ENCODE measurements around the gene ID1. TPM values are rescaled to one million over a fixed set of nuclear protein-coding genes. Genes with fewer than 3 reads are reported as not detected.
A peak's percentile ranks its signal among the peaks of the same experiment; 100 is the strongest.

The ID1 gene
- total RNA-seq, 1 donor: 82.5 TPM

- DNase-seq (ENCODE audit: insufficient read length, low spot score, missing footprints): peak; percentile 76
- H3K36me3 ChIP-seq (ENCODE audit: insufficient read depth, low read length): no peaks in the 10 kb centered on the region
- no peaks in the 10 kb centered on the region for H4K20me1 ChIP-seq (ENCODE audit: insufficient read depth, low read length)
- peaks cover 16% of the 10 kb centered on the region for H3K4me1 ChIP-seq (ENCODE audit: insufficient read depth, low read length)
- no peaks in the 10 kb centered on the region for H3K27me3 ChIP-seq (ENCODE audit: insufficient read depth, low read length)
- H2AFZ ChIP-seq (ENCODE audit: low read length): no peak overlapping the region
- H3K27ac ChIP-seq (ENCODE audit: low read depth, low read length): no peak overlapping the region
- H3K4me3 ChIP-seq (ENCODE audit: insufficient read depth, low read length): no peak overlapping the region
- peak overlapping the region; percentile 69 for H3K4me2 ChIP-seq (ENCODE audit: insufficient read depth, low read length)
- TF ChIP-seq, protein P1, sequence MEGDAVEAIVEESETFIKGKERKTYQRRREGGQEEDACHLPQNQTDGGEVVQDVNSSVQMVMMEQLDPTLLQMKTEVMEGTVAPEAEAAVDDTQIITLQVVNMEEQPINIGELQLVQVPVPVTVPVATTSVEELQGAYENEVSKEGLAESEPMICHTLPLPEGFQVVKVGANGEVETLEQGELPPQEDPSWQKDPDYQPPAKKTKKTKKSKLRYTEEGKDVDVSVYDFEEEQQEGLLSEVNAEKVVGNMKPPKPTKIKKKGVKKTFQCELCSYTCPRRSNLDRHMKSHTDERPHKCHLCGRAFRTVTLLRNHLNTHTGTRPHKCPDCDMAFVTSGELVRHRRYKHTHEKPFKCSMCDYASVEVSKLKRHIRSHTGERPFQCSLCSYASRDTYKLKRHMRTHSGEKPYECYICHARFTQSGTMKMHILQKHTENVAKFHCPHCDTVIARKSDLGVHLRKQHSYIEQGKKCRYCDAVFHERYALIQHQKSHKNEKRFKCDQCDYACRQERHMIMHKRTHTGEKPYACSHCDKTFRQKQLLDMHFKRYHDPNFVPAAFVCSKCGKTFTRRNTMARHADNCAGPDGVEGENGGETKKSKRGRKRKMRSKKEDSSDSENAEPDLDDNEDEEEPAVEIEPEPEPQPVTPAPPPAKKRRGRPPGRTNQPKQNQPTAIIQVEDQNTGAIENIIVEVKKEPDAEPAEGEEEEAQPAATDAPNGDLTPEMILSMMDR (IDR thresholded peaks at IDR 0.05; ENCODE audit: extremely low read depth, low read depth, low read length): no peak
- H3K9me3 ChIP-seq (ENCODE audit: low read depth, low read length): no peaks in the 10 kb centered on the region
- H3K79me2 ChIP-seq (ENCODE audit: insufficient read depth, low read length): no peaks in the 10 kb centered on the region
Measured at GRCh38 chr20:31652917-31653396, 47.9 kb downstream of the ID1 start.

- Histone ChIP-seq H3K27me3 (ENCODE audit: insufficient read depth, low read length) (no peaks in the 10 kb centered on the region), H3K36me3 (ENCODE audit: insufficient read depth, low read length) (no peaks in the 10 kb centered on the region), H3K4me3 (ENCODE audit: insufficient read depth, low read length) (no peak overlapping the region), H3K4me1 (ENCODE audit: insufficient read depth, low read length) (peaks cover 16% of the 10 kb centered on the region), H2AFZ (ENCODE audit: low read length) (no peak overlapping the region), H4K20me1 (ENCODE audit: insufficient read depth, low read length) (no peaks in the 10 kb centered on the region), H3K27ac (ENCODE audit: low read depth, low read length) (no peak overlapping the region), H3K9me3 (ENCODE audit: low read depth, low read length) (no peaks in the 10 kb centered on the region), H3K4me2 (ENCODE audit: insufficient read depth, low read length) (no peak overlapping the region), H3K79me2 (ENCODE audit: insufficient read depth, low read length) (no peaks in the 10 kb centered on the region)
- DNase-seq (ENCODE audit: insufficient read length, low spot score, missing footprints): no peak
- TF ChIP-seq, protein P1 (IDR thresholded peaks at IDR 0.05; ENCODE audit: extremely low read depth, low read depth, low read length): no peak
Measured at GRCh38 chr20:31653561-31653960, 48.5 kb downstream of the ID1 start.

GRCh38 chr20:31654534-31654933 lies 49.4 kb downstream of the ID1 start:
- Histone ChIP-seq H3K4me3 (ENCODE audit: insufficient read depth, low read length) (no peak overlapping the region), H3K9me3 (ENCODE audit: low read depth, low read length) (no peaks in the 10 kb centered on the region), H3K4me1 (ENCODE audit: insufficient read depth, low read length) (peaks cover 16% of the 10 kb centered on the region), H3K79me2 (ENCODE audit: insufficient read depth, low read length) (no peaks in the 10 kb centered on the region), H3K27me3 (ENCODE audit: insufficient read depth, low read length) (no peaks in the 10 kb centered on the region), H3K27ac (ENCODE audit: low read depth, low read length) (no peak overlapping the region), H2AFZ (ENCODE audit: low read length) (no peak overlapping the region), H3K36me3 (ENCODE audit: insufficient read depth, low read length) (no peaks in the 10 kb centered on the region), H3K4me2 (ENCODE audit: insufficient read depth, low read length) (no peak overlapping the region), H4K20me1 (ENCODE audit: insufficient read depth, low read length) (no peaks in the 10 kb centered on the region)
- no peak for DNase-seq (ENCODE audit: insufficient read length, low spot score, missing footprints)
- TF ChIP-seq, protein P1 (IDR thresholded peaks at IDR 0.05; ENCODE audit: extremely low read depth, low read depth, low read length): no peak

Small RNA genes lying within 50 kb of the gene (small RNA-seq; reads per million reads assigned to genes)
- not detected for gene MIR3193

Other genes starting within 250 kb of the ID1 start
- gene DEFB118, start 236.7 kb upstream of the ID1 start, total RNA-seq: not detected in 2 replicates
- not detected in 2 replicates for gene DEFB119, start 214.7 kb upstream of the ID1 start, total RNA-seq
- gene DEFB121, start 199.1 kb upstream of the ID1 start, total RNA-seq: not detected in 2 replicates
- gene DEFB123, start 164.7 kb upstream of the ID1 start, total RNA-seq: not detected in 2 replicates
- not detected in 2 replicates for gene DEFB124, start 130.2 kb upstream of the ID1 start, total RNA-seq
- 0.29 TPM in 1 of 2 replicates, not detected in the other for gene REM1, start 130.0 kb upstream of the ID1 start, total RNA-seq
- gene HM13, start 90.8 kb upstream of the ID1 start, total RNA-seq: 85.8 and 91.1 TPM in 2 replicates
- not detected in 2 replicates for gene COX4I2, start 32.6 kb downstream of the ID1 start, total RNA-seq
- gene BCL2L1, start 117.6 kb downstream of the ID1 start, total RNA-seq: 127 and 136 TPM in 2 replicates
- gene TPX2, start 134.0 kb downstream of the ID1 start, total RNA-seq: 16.2 and 18.5 TPM in 2 replicates
- gene MYLK2, start 214.1 kb downstream of the ID1 start, total RNA-seq: under 0.01 and 0.36 TPM in 2 replicates
- gene FOXS1, start 240.3 kb downstream of the ID1 start, total RNA-seq: under 0.01 and 0.36 TPM in 2 replicates